Thoracic aorta (tissue), 2 donors: Measurements from ENCODE around the gene ERGIC3. TPM values are rescaled to one million over a fixed set of nuclear protein-coding genes. Genes with fewer than 3 reads are reported as not detected.

Experiments
- ATAC-seq: fragments of 150-250 bp; one replicate; pipeline ENCODE4 v1.8.0; 2017; ENCODE audit warnings: low read depth; ENCODE audit not compliant: insufficient number of reproducible peaks, low FRiP score
- DNase-seq: peaks from one replicate; pipeline ENCODE4 v3.0.0-alpha.2; 2020; ENCODE audit warnings: low spot score
- H3K27ac ChIP-seq, 2 donors: fragments of 200-600 bp; sonication (generic); 1 replicate in 1 of 2; 2 replicates in 1 of 2; pipeline ENCODE4 v1.5.1; 2016; ENCODE audit warnings: mild to moderate bottlenecking in 2 of 2, moderate library complexity in 2 of 2
- H3K27me3 ChIP-seq: fragments of 200-600 bp; sonication (generic); replicated peaks from 2 replicates; pipeline ENCODE4 v1.6.0; 2016; ENCODE audit warnings: mild to moderate bottlenecking; ENCODE audit not compliant: insufficient read depth
- H3K36me3 ChIP-seq: fragments of 200-600 bp; sonication (generic); one replicate; pipeline ENCODE4 v1.5.1; 2016
- H3K4me1 ChIP-seq, 2 donors: fragments of 200-600 bp; sonication (generic); 1 replicate in 1 of 2; 2 replicates in 1 of 2; pipeline versions ENCODE4 v1.5.1 to v1.6.0; 2016; ENCODE audit warnings: low read depth in 2 of 2, mild to moderate bottlenecking in 1 of 2; ENCODE audit not compliant: control insufficient read depth in 1 of 2
- H3K4me3 ChIP-seq: fragments of 200-600 bp; sonication (generic); 2 replicates; pipeline ENCODE4 v1.5.1; 2016; ENCODE audit warnings: mild to moderate bottlenecking
- H3K9me3 ChIP-seq: fragments of 200-600 bp; sonication (generic); 2 replicates; pipeline ENCODE4 v1.5.1; 2016
- total RNA-seq, 2 donors: library from RNA; depleted of rRNA; stranded (reverse); fragments of >200 nt; gene quantifications; one replicate each; pipeline versions ENCODE4 v1.1.0 to v1.2.3, GENCODE V29; 2016
- TF ChIP-seq, protein P1 (sequence below): fragments of 200-600 bp; sonication (generic); IDR thresholded peaks from one replicate; pipeline ENCODE4 v1.5.1; 2019; ENCODE audit warnings: antibody characterized with exemption

ERGIC3 gene
- total RNA-seq, 2 donors from 2014 or later, result 119 to 188 TPM

- Histone ChIP-seq H3K9me3 (no peaks in the 10 kb centered on the region), H3K27ac (no peak overlapping the region), H3K27me3 (no peaks in the 10 kb centered on the region), H3K36me3 (peaks cover 53% of the 10 kb centered on the region), H3K4me3 (no peak overlapping the region), H3K4me1 (peaks cover 0 to 6% of the 10 kb centered on the region in 2 donors)
- ATAC-seq, result no peak
- DNase-seq, result no peak
- TF ChIP-seq, protein P1, sequence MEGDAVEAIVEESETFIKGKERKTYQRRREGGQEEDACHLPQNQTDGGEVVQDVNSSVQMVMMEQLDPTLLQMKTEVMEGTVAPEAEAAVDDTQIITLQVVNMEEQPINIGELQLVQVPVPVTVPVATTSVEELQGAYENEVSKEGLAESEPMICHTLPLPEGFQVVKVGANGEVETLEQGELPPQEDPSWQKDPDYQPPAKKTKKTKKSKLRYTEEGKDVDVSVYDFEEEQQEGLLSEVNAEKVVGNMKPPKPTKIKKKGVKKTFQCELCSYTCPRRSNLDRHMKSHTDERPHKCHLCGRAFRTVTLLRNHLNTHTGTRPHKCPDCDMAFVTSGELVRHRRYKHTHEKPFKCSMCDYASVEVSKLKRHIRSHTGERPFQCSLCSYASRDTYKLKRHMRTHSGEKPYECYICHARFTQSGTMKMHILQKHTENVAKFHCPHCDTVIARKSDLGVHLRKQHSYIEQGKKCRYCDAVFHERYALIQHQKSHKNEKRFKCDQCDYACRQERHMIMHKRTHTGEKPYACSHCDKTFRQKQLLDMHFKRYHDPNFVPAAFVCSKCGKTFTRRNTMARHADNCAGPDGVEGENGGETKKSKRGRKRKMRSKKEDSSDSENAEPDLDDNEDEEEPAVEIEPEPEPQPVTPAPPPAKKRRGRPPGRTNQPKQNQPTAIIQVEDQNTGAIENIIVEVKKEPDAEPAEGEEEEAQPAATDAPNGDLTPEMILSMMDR, result no peak
Measured at GRCh38 chr20:35506179-35506578, 35.7 kb upstream of the ERGIC3 start.

DNA sequence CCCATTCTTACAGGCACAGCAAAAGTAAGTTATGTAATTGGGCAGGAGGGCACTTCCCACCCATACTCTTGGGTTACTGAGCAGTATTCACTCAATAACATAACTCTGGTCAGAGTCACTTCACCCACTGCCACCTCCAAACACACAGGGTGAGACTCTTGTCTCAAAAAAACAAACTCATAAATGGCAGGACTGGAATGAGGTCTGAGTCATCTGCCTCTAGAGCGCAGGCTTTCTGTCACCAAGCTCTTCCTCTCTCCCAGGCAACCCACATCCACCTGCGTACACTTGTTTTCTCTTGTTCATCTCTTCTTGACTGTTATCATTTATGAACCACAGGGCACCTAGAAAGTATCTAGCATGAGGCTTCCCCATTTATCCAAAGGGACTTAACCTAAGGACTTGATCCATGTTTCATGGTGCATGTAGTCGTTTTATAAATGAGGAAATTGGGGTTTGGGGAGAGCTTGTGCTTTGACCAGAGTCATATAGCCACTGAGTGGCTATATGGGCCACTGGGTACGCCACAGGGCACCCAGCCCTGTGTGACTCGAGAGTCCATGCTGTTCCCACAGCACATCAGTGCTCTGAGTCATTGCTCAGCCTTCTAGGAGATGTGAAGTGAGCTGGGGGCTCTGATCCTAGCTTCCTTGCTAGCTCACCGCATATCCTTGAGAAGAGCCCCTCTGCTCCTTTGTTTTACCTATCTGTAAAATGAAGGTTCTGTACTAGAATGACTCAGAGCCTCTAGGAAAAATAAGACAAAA lies 34.8 kb upstream of the ERGIC3 start:
- Histone ChIP-seq H3K36me3 (peaks cover 48% of the 10 kb centered on the region), H3K27ac (no peak overlapping the region), H3K27me3 (no peaks in the 10 kb centered on the region), H3K9me3 (no peaks in the 10 kb centered on the region), H3K4me3 (no peak overlapping the region), H3K4me1 (peaks cover 0 to 6% of the 10 kb centered on the region in 2 donors)
- TF ChIP-seq, protein P1, result no peak
- DNase-seq (no peak), ATAC-seq (no peak)

- Histone ChIP-seq H3K9me3 (no peaks in the 10 kb centered on the region), H3K4me1 (peaks cover 0 to 5% of the 10 kb centered on the region in 2 donors), H3K27me3 (no peaks in the 10 kb centered on the region), H3K4me3 (no peak overlapping the region), H3K36me3 (peaks cover 34% of the 10 kb centered on the region), H3K27ac (no peak overlapping the region)
- DNase-seq (no peak), ATAC-seq (no peak)
- TF ChIP-seq, protein P1, result no peak
Measured at GRCh38 chr20:35508493-35509218, 33.2 kb upstream of the ERGIC3 start.

- Histone ChIP-seq H3K4me3 (no peak overlapping the region), H3K27me3 (no peaks in the 10 kb centered on the region), H3K36me3 (peaks cover 42% of the 10 kb centered on the region), H3K27ac (no peak overlapping the region), H3K4me1 (no peaks in the 10 kb centered on the region), H3K9me3 (no peaks in the 10 kb centered on the region)
- TF ChIP-seq, protein P1, result no peak
- DNase-seq (no peak), ATAC-seq (no peak)
Measured at GRCh38 chr20:35510951-35511735, 30.7 kb upstream of the ERGIC3 start.
